Lower lobe of right lung (tissue), 2 donors: ENCODE data around the gene BMAL1. TPM values are rescaled to one million over a fixed set of nuclear protein-coding genes. Genes with fewer than 3 reads are reported as not detected.

Source experiments
- ATAC-seq, 2 donors: fragments of 200-7000 bp; cut with Tn5 transposase; one replicate each; pipeline ENCODE4 v1.9.1; 2020 to 2022; ENCODE audit warnings: mild to moderate bottlenecking in 2 of 2, moderate library complexity in 2 of 2
- DNase-seq: peaks from one replicate; pipeline ENCODE4 v3.0.0-alpha.2; 2020
- H3K27ac ChIP-seq: fragments of 200-600 bp; one replicate; pipeline ENCODE4 v1.8.0; 2022
- H3K27me3 ChIP-seq: fragments of 200-600 bp; one replicate; pipeline ENCODE4 v1.8.0; 2022; ENCODE audit warnings: low read depth
- H3K36me3 ChIP-seq: fragments of 200-600 bp; one replicate; pipeline ENCODE4 v1.8.0; 2022; ENCODE audit warnings: mild to moderate bottlenecking
- H3K4me1 ChIP-seq: fragments of 200-600 bp; one replicate; pipeline ENCODE4 v1.8.0; 2022
- H3K4me3 ChIP-seq: fragments of 200-600 bp; one replicate; pipeline ENCODE4 v1.8.0; 2022; ENCODE audit warnings: mild to moderate bottlenecking
- H3K9me3 ChIP-seq: fragments of 200-600 bp; one replicate; pipeline ENCODE4 v1.8.0; 2022
- intact Hi-C: fragments of 100-400 bp; cut with DNase I; formaldehyde crosslinking; loops from one replicate; pipeline ENCODE4 v1.11.0; 2022
- total RNA-seq: library from RNA; stranded (reverse); fragmentation: NEBNext Ultra II Directional; extraction: Animal tissue kit (Norgen Biotek cat#: 25700); gene quantifications from one replicate; pipeline ENCODE4 v1.2.1, GENCODE V29; 2021
- TF ChIP-seq, protein P1 (sequence below): fragments of 200-600 bp; IDR thresholded peaks from one replicate; pipeline ENCODE4 v1.8.0; 2022; ENCODE audit warnings: antibody characterized with exemption, mild to moderate bottlenecking
- donor health status: DM: no; HTN: yes; CAD: no; lungs with severe emphysema.

Gene BMAL1
- total RNA-seq, 1 donor from 2014 or later, result 25.2 TPM

- Histone ChIP-seq H3K27ac (no peak overlapping the region), H3K36me3 (peaks cover 2% of the 10 kb centered on the region), H3K27me3 (no peaks in the 10 kb centered on the region), H3K9me3 (no peaks in the 10 kb centered on the region), H3K4me1 (peaks cover 52% of the 10 kb centered on the region), H3K4me3 (no peak overlapping the region)
- ATAC-seq (no peak), DNase-seq (no peak)
- TF ChIP-seq, protein P1, sequence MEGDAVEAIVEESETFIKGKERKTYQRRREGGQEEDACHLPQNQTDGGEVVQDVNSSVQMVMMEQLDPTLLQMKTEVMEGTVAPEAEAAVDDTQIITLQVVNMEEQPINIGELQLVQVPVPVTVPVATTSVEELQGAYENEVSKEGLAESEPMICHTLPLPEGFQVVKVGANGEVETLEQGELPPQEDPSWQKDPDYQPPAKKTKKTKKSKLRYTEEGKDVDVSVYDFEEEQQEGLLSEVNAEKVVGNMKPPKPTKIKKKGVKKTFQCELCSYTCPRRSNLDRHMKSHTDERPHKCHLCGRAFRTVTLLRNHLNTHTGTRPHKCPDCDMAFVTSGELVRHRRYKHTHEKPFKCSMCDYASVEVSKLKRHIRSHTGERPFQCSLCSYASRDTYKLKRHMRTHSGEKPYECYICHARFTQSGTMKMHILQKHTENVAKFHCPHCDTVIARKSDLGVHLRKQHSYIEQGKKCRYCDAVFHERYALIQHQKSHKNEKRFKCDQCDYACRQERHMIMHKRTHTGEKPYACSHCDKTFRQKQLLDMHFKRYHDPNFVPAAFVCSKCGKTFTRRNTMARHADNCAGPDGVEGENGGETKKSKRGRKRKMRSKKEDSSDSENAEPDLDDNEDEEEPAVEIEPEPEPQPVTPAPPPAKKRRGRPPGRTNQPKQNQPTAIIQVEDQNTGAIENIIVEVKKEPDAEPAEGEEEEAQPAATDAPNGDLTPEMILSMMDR, result no peak
- intact Hi-C loops, result no loop called here
Observed at GRCh38 chr11:13304655-13305335, 27.2 kb downstream of the BMAL1 start.

DNA sequence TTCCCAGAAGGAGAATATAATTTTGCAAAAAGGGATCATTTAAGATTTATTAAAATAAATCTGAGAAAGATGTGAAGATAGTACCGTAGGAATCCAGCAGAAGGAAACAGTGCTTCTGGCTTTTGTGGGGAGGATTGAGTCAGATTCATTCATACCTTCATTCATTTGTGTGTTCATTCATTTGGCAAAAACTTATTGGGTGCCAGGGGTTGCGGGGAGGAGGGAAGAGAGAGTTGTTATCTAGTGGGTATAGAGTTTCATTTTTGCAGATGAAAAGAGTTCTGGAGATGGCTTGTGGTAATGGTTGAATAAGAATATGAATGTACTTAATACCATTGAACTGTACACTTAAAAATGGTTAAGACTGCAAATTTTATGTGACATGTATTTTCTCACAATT lies 31.1 kb downstream of the BMAL1 start:
- no peaks in the 10 kb centered on the region for H3K9me3 ChIP-seq
- TF ChIP-seq, protein P1, result no peak
- H3K4me3 ChIP-seq, result no peak overlapping the region
- ATAC-seq (no peak), DNase-seq (no peak)
- intact Hi-C loops, result no loop called here
- no peaks in the 10 kb centered on the region for H3K27me3 ChIP-seq
- no peak overlapping the region for H3K27ac ChIP-seq
- peaks cover 40% of the 10 kb centered on the region for H3K4me1 ChIP-seq
- peaks cover 18% of the 10 kb centered on the region for H3K36me3 ChIP-seq

GRCh38 chr11:13309156-13309555 lies 31.6 kb downstream of the BMAL1 start:
- no peaks in the 10 kb centered on the region for H3K9me3 ChIP-seq
- DNase-seq, result no peak
- intact Hi-C loops, result no loop called here
- H3K36me3 ChIP-seq, result peaks cover 18% of the 10 kb centered on the region
- H3K4me1 ChIP-seq, result peaks cover 35% of the 10 kb centered on the region
- TF ChIP-seq, protein P1, result no peak
- no peak overlapping the region for H3K4me3 ChIP-seq
- no peak for ATAC-seq
- no peaks in the 10 kb centered on the region for H3K27me3 ChIP-seq
- no peak overlapping the region for H3K27ac ChIP-seq

- Histone ChIP-seq H3K4me3 (no peak overlapping the region), H3K27me3 (no peaks in the 10 kb centered on the region), H3K27ac (no peak overlapping the region), H3K4me1 (peaks cover 34% of the 10 kb centered on the region), H3K36me3 (peaks cover 18% of the 10 kb centered on the region), H3K9me3 (no peaks in the 10 kb centered on the region)
- ATAC-seq (no peak), DNase-seq (no peak)
- intact Hi-C loops, result no loop called here
- TF ChIP-seq, protein P1, result no peak
Observed at GRCh38 chr11:13310443-13310842, 32.9 kb downstream of the BMAL1 start.

GRCh38 chr11:13311570-13311969 lies 34.0 kb downstream of the BMAL1 start:
- Histone ChIP-seq H3K9me3 (no peaks in the 10 kb centered on the region), H3K27ac (no peak overlapping the region), H3K4me3 (no peak overlapping the region), H3K27me3 (no peaks in the 10 kb centered on the region), H3K4me1 (peaks cover 35% of the 10 kb centered on the region), H3K36me3 (peaks cover 18% of the 10 kb centered on the region)
- DNase-seq, result no peak
- intact Hi-C loops, result no loop called here
- no peak for ATAC-seq
- TF ChIP-seq, protein P1, result no peak
